Astrocyte (in vitro differentiated cells and primary cell): Measurements from ENCODE around the gene MEDAG. TPM values are rescaled to one million over a fixed set of nuclear protein-coding genes. Genes with fewer than 3 reads are reported as not detected.

Experiments
- DNase-seq: peaks from one replicate; pipeline ENCODE4 v3.0.0-alpha.2; 2010; ENCODE audit warnings: low read depth
- FAIRE-seq: peaks from 2 replicates; lab custom pipeline; 2011; peaks lifted over from hg19 to GRCh38; lab: Jason Lieb, UNC
- H2AFZ ChIP-seq: 2 replicates; pipeline ENCODE4 v1.6.0; 2012; ENCODE audit warnings: low read depth, low read length, inconsistent platforms
- H3K27ac ChIP-seq: 2 replicates; pipeline ENCODE4 v1.5.1; 2011; ENCODE audit warnings: low read depth, low read length, inconsistent platforms
- H3K27me3 ChIP-seq: 2 replicates; pipeline ENCODE4 v1.6.0; 2011; ENCODE audit warnings: low read length, inconsistent platforms; ENCODE audit not compliant: insufficient read depth
- H3K36me3 ChIP-seq: 2 replicates; pipeline ENCODE4 v1.5.1; 2011; ENCODE audit warnings: low read length, inconsistent platforms; ENCODE audit not compliant: insufficient read depth
- H3K4me1 ChIP-seq: 2 replicates; pipeline ENCODE4 v1.5.1; 2011; ENCODE audit warnings: low read length, inconsistent platforms; ENCODE audit not compliant: insufficient read depth
- H3K4me2 ChIP-seq: 2 replicates; pipeline ENCODE4 v1.6.0; 2012; ENCODE audit warnings: low read length, inconsistent platforms
- H3K4me3 ChIP-seq: 2 replicates; pipeline ENCODE4 v1.5.1; 2011; ENCODE audit warnings: low read depth, mild to moderate bottlenecking, low read length, inconsistent platforms; ENCODE audit not compliant: insufficient read depth
- H3K79me2 ChIP-seq: 2 replicates; pipeline ENCODE4 v1.6.0; 2012; ENCODE audit warnings: mild to moderate bottlenecking, low read length, inconsistent platforms; ENCODE audit not compliant: insufficient read depth
- H3K9ac ChIP-seq: 2 replicates; pipeline ENCODE4 v1.6.0; 2012; ENCODE audit warnings: mild to moderate bottlenecking, low read length, inconsistent platforms
- H3K9me3 ChIP-seq: 2 replicates; pipeline ENCODE4 v1.5.1; 2012; ENCODE audit warnings: low read depth, mild to moderate bottlenecking, low read length, inconsistent platforms; ENCODE audit not compliant: insufficient read depth
- H4K20me1 ChIP-seq: 2 replicates; pipeline ENCODE4 v1.6.0; 2012; ENCODE audit warnings: low read length, inconsistent platforms; ENCODE audit not compliant: insufficient read depth
- H3K27ac Mint-ChIP-seq: one replicate; pipeline ENCODE4 v1.8.0; 2021; ENCODE audit warnings: mild to moderate bottlenecking, mixed read lengths; ENCODE audit not compliant: unreplicated experiment
- H3K27me3 Mint-ChIP-seq: one replicate; pipeline ENCODE4 v1.8.0; 2021; ENCODE audit warnings: low read depth, mixed read lengths; ENCODE audit not compliant: unreplicated experiment
- H3K36me3 Mint-ChIP-seq: one replicate; pipeline ENCODE4 v1.8.0; 2021; ENCODE audit warnings: low read depth, mixed read lengths; ENCODE audit not compliant: unreplicated experiment
- H3K4me1 Mint-ChIP-seq: one replicate; pipeline ENCODE4 v1.8.0; 2021; ENCODE audit warnings: low read depth, mixed read lengths; ENCODE audit not compliant: unreplicated experiment
- H3K4me3 Mint-ChIP-seq: one replicate; pipeline ENCODE4 v1.8.0; 2021; ENCODE audit warnings: mild to moderate bottlenecking, moderate library complexity, mixed read lengths; ENCODE audit not compliant: unreplicated experiment
- H3K9me3 Mint-ChIP-seq: one replicate; pipeline ENCODE4 v1.8.0; 2021; ENCODE audit warnings: mild to moderate bottlenecking, mixed read lengths; ENCODE audit not compliant: unreplicated experiment
- CTCF ChIP-seq: IDR thresholded peaks from 2 replicates; pipeline ENCODE4 v1.5.1; 2011; ENCODE audit warnings: low read depth, mild to moderate bottlenecking, inconsistent platforms, low read length, moderate library complexity; ENCODE audit not compliant: insufficient read depth
- EZH2 ChIP-seq: IDR thresholded peaks from 2 replicates; pipeline ENCODE4 v1.6.1; 2012; ENCODE audit warnings: mild to moderate bottlenecking, low read length, inconsistent platforms; ENCODE audit not compliant: insufficient read depth
- total RNA-seq: library from RNA; stranded (reverse); gene quantifications from 2 replicates; pipeline ENCODE4 v1.2.1, GENCODE V29; 2021

MEDAG gene
- total RNA-seq, 1 donor from 2014 or later = 1.5 TPM

- peak overlapping the region; percentile 75 for H3K4me2 ChIP-seq
Measured at GRCh38 chr13:30869491-30869890, 36.6 kb upstream of the MEDAG start.

GRCh38 chr13:30870049-30870884 lies 35.8 kb upstream of the MEDAG start:
- FAIRE-seq = peak; percentile 86
- peaks cover 63% of the 10 kb centered on the region for H3K4me1 Mint-ChIP-seq
- Histone ChIP-seq H3K79me2 (peaks cover 4% of the 10 kb centered on the region), H3K27me3 (no peaks in the 10 kb centered on the region), H3K4me2 (peak overlapping the region; percentile 75), H3K4me3 (no peak overlapping the region), H4K20me1 (no peaks in the 10 kb centered on the region), H3K9me3 (no peaks in the 10 kb centered on the region), H3K9ac (peak overlapping the region; percentile 86), H3K27ac (peak overlapping the region; percentile 100), H2AFZ (peak overlapping the region; percentile 38), H3K36me3 (no peaks in the 10 kb centered on the region), H3K4me1 (peaks cover 65% of the 10 kb centered on the region)
- no peaks in the 10 kb centered on the region for H3K27me3 Mint-ChIP-seq
- TF ChIP-seq CTCF = no peak
- no peak for TF ChIP-seq EZH2
- peak overlapping the region; percentile 41 for H3K4me3 Mint-ChIP-seq
- no peaks in the 10 kb centered on the region for H3K36me3 Mint-ChIP-seq
- peak; percentile 100 for DNase-seq
- H3K9me3 Mint-ChIP-seq = no peaks in the 10 kb centered on the region
- peak overlapping the region; percentile 99 for H3K27ac Mint-ChIP-seq

More at GRCh38 chr13:30869491-30869890, 36.6 kb upstream of the MEDAG start:
- Mint-ChIP-seq H3K27me3 (no peaks in the 10 kb centered on the region), H3K27ac (peak overlapping the region; percentile 99), H3K36me3 (no peaks in the 10 kb centered on the region), H3K9me3 (no peaks in the 10 kb centered on the region), H3K4me3 (no peak overlapping the region), H3K4me1 (peaks cover 65% of the 10 kb centered on the region)
- Histone ChIP-seq H3K27ac (peak overlapping the region; percentile 100), H3K36me3 (no peaks in the 10 kb centered on the region), H3K9ac (peak overlapping the region; percentile 86), H3K9me3 (no peaks in the 10 kb centered on the region), H3K4me3 (no peak overlapping the region), H3K79me2 (peaks cover 4% of the 10 kb centered on the region), H3K27me3 (no peaks in the 10 kb centered on the region), H3K4me1 (peaks cover 72% of the 10 kb centered on the region), H2AFZ (no peak overlapping the region), H4K20me1 (no peaks in the 10 kb centered on the region)
- no peak for TF ChIP-seq CTCF
- no peak for TF ChIP-seq EZH2
- DNase-seq = peak; percentile 52
- no peak for FAIRE-seq
